Gastrocnemius medialis (tissue), 4 donors: Measurements from ENCODE around the gene IL12RB2.

Experiments used
- POLR2A ChIP-seq, 2 donors: fragments of 450-650 bp; IDR thresholded peaks; one replicate each; pipeline ENCODE4 v1.6.1; 2017; ENCODE audit warnings: antibody characterized with exemption in 2 of 2, mild to moderate bottlenecking in 2 of 2, moderate library complexity in 2 of 2
- TF ChIP-seq, protein P1 (sequence below), 5 experiments: fragments of 450-650 bp in 3 of 5; fragments of 200-600 bp in 2 of 5; sonication (generic) in 2 of 5; IDR thresholded peaks in 4 of 5; conservative IDR thresholded peaks in 1 of 5; 1 replicate in 4 of 5; 2 replicates in 1 of 5; pipeline ENCODE4 v1.5.1; 2016 to 2019; ENCODE audit warnings: antibody characterized with exemption in 5 of 5, mild to moderate bottlenecking in 3 of 5, moderate library complexity in 3 of 5

DNA sequence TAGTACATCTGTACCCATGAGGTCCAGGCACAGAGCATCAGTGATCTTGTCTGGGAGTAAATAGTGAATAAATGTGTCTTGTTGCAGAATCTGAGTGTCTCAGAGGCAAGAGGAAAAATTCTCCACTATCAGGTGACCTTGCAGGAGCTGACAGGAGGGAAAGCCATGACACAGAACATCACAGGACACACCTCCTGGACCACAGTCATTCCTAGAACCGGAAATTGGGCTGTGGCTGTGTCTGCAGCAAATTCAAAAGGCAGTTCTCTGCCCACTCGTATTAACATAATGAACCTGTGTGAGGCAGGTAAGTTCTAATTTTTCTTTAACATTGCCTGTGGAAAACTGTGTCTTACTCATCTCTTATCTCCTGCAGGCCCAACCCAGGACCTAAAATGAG, 43.1 kb downstream of the IL12RB2 start:
- TF ChIP-seq, protein P1, sequence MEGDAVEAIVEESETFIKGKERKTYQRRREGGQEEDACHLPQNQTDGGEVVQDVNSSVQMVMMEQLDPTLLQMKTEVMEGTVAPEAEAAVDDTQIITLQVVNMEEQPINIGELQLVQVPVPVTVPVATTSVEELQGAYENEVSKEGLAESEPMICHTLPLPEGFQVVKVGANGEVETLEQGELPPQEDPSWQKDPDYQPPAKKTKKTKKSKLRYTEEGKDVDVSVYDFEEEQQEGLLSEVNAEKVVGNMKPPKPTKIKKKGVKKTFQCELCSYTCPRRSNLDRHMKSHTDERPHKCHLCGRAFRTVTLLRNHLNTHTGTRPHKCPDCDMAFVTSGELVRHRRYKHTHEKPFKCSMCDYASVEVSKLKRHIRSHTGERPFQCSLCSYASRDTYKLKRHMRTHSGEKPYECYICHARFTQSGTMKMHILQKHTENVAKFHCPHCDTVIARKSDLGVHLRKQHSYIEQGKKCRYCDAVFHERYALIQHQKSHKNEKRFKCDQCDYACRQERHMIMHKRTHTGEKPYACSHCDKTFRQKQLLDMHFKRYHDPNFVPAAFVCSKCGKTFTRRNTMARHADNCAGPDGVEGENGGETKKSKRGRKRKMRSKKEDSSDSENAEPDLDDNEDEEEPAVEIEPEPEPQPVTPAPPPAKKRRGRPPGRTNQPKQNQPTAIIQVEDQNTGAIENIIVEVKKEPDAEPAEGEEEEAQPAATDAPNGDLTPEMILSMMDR (IDR thresholded peaks at IDR 0.05 in 4 of 5, conservative IDR thresholded peaks at IDR 0.05 in 1 of 5) = no peak
- no peak for TF ChIP-seq POLR2A (IDR thresholded peaks at IDR 0.05)
